ENCODE results near the gene GPATCH2.

GPATCH2 gene

GRCh38 chr1:217433664-217434063 lies 197.2 kb downstream of the GPATCH2 start:
- TF ChIP-seq CTCF (IDR thresholded peaks at IDR 0.05; ENCODE audit: borderline replicate concordance, insufficient read depth, low read depth, low read length), result no peak

GRCh38 chr1:217432339-217432738 lies 198.6 kb downstream of the GPATCH2 start:
- H3K4me3 ChIP-seq (ENCODE audit: low read depth, low read length), result no peak overlapping the region
- no peak for TF ChIP-seq CTCF (IDR thresholded peaks at IDR 0.05; ENCODE audit: borderline replicate concordance, insufficient read depth, low read depth, low read length)

More at GRCh38 chr1:217433664-217434063, 197.2 kb downstream of the GPATCH2 start:
- H3K4me3 ChIP-seq (ENCODE audit: low read depth, low read length), result no peak overlapping the region

- no peak overlapping the region for H3K4me3 ChIP-seq (ENCODE audit: low read depth, low read length)
- TF ChIP-seq CTCF (IDR thresholded peaks at IDR 0.05; ENCODE audit: borderline replicate concordance, insufficient read depth, low read depth, low read length), result no peak
These were observed 199.5 kb downstream of the GPATCH2 start for GRCh38 chr1:217431395-217431794.

GRCh38 chr1:217425422-217425821 lies 205.5 kb downstream of the GPATCH2 start:
- H3K4me3 ChIP-seq (ENCODE audit: low read depth, low read length), result no peak overlapping the region
- TF ChIP-seq CTCF (IDR thresholded peaks at IDR 0.05; ENCODE audit: borderline replicate concordance, insufficient read depth, low read depth, low read length), result no peak

GRCh38 chr1:217419194-217419551 lies 211.7 kb downstream of the GPATCH2 start:
- no peak for TF ChIP-seq CTCF (IDR thresholded peaks at IDR 0.05; ENCODE audit: borderline replicate concordance, insufficient read depth, low read depth, low read length)
- H3K4me3 ChIP-seq (ENCODE audit: low read depth, low read length), result no peak overlapping the region

GRCh38 chr1:217418269-217419193 lies 212.4 kb downstream of the GPATCH2 start:
- TF ChIP-seq CTCF (IDR thresholded peaks at IDR 0.05; ENCODE audit: borderline replicate concordance, insufficient read depth, low read depth, low read length), result no peak
- no peak overlapping the region for H3K4me3 ChIP-seq (ENCODE audit: low read depth, low read length)

- H3K4me3 ChIP-seq (ENCODE audit: low read depth, low read length), result no peak overlapping the region
- no peak for TF ChIP-seq CTCF (IDR thresholded peaks at IDR 0.05; ENCODE audit: borderline replicate concordance, insufficient read depth, low read depth, low read length)
These were observed 213.5 kb downstream of the GPATCH2 start for GRCh38 chr1:217417363-217417762.
